NCI-H446 (cell line): ENCODE measurements around the gene SPTB.

Experiments used
- DNase-seq, 2 experiments: peaks; one replicate each; lab custom pipeline; 2025; lab: John Stamatoyannopoulos, UW

SPTB gene

GRCh38 chr14:64885559-64885958, 5.9 kb upstream of the SPTB start:
- no peak for DNase-seq

DNA sequence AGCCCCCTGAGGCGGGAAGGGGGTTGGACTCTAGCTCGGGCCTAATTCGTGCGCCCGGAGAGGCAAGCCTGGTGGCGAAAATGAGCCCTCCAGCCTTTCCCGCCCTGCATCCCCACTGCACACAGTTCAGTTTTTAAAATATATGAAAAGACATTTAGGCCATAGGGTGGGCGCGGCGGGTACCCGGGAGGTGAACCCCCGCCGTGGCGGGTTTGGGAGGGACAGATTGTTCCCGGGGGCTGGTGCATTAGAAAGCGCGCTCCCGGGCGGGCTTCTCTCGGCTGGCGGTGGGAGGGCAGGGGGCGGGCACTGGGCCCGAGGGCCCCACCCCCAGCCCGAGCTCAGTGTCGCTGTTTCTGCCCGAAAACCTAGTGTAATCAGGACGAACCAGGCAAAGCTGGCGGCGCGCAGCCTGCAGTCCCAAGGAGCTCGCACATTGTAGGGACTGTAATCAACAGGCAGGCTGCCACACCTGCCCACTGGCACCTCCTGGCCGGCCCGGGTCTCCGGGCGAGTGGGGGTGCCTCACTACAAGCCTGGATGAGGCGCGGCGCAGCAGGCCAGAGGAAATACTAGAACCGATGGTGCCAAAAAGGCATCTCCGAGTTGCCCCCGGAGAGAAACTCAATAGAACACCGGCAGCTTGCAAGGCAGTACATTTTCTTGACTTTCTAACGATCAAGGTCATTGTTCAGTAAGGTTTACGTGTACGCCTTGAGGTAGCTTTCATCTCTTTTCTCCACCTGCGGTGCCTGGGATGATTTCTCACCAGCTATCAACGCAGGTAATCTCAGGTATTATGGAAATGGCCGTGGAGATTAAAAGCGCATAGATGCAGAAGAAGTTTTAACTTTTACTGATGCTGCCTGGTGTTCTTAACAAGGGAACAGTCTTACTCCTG, 764 bp upstream of the SPTB start:
- peak; percentile 20 to 60 for DNase-seq

DNA sequence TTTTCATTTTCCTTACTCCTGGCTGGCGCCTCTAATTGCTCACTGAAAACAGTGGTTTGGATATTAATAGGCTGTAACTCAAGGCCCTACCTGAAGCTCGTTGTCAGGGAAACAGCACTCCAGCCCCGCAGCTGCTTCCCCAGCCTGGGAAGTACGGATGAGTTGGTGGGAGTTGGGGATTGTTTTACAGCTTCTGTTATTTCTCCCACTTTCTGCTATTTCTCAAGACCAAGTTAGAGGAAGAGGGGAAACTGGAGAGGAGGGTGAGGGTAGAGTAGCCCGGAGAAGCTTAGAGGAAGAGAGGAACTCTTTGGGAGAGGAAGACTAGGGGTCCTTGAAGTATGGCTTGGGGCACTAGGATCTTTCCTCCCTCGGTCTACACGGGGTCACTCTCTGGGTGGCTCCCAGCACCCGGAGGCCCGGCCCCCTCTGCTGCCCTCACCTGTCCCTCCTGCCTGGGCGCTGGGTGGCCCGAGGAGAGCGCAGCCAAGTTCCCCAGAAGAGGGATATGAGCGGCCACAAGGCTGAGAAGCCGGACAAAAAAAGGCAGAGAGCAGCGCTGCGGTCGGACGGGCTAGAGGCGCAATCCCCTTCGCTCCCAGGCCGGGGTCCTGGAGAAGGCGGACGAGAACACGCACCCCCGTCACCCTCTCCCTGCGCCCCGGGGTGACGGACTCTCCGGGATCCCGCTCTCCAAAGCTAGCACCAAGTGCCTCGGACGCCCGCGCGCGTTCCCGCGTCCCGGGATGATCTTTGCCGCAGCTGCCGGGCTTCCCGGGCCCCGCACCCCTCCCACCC, 671 bp downstream of the SPTB start:
- no peak for DNase-seq

DNA sequence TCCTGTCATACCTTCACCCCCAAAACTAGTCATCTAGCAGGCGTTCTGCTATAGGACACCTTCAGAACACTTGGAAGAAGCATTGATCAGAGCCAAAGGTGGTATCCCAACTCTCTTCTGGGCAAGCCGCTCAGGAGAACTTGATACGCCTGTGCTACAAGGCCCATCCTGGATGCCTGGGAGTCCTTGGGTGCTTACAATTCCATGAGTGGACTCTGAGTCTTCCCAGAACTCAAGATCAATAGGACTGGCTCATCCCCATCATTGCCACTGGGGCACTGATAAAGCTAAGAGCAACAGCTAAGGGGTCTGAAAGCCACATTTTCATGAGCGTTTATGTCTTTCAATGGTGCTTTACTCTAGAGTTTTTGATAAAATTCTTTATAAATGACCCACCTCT, 1.9 kb downstream of the SPTB start:
- DNase-seq = no peak

DNA sequence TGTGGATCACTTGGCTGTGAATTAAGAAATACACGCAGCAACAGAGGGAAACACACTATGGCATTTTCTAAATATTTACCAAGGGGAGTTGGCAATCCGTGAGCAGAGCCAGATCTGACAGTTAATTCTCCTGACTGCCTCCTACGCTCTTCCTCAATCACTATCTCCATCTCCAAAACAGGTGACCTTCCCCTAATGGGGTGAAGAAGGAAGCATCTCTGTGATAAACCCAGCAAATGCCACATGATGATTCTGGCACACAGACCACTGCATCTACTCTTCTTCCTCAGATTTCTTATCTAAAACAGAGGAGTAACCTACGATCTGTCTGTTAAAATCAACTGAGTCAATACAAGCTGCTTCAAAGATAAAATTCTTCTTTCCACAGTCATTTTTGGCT, 4.4 kb downstream of the SPTB start:
- no peak for DNase-seq

DNA sequence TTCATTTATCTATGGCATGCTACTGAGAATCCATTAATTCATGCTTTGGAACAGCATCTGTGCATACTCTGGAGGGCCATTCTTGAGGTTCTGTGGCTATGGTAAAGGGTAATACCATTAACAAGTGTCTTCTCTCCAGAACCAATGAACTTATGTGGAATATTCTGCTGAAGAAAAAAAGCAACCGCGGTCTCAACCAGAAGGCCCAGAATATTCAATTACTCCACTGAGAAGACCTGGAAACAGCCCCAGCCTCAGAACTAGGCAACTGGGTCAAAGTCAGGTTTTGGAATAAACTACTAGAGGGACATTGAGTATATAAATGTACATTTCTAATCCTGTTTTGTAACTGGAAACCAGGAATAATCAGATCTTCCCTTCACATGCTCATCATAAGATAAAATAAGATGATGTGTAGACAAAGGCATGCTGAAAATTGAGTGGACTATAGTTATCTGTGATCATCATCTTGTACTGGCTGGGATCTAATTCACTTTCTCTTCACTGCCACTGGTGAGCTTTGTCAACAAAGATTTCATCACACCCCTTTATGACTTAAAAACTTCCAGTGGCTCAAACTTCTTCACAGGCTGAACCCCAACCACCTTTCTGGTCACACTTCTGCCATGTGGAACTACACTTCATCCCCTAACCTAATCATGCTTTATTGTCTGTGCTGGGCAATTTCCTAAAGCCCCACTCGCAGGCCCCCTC, 6.0 kb downstream of the SPTB start:
- no peak for DNase-seq

DNA sequence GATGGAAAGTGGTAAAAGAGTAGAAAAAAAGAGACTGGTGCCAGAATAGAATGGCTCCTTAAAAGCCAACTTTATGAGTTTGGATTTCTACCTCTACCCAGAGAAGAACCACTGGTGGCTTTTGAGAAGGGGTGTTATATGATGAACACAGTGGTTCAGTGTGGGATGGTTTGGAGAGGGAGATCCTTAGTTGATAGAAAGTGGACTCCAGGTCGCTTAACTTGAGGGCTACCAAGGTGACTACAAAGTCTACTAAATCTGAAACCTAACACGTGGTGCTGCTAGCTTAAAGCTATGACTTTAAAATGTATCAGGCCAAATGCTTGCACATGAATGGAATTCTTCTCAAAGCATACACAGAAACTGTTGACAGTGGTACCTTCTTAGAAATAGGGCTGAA, 8.4 kb downstream of the SPTB start:
- no peak for DNase-seq

DNA sequence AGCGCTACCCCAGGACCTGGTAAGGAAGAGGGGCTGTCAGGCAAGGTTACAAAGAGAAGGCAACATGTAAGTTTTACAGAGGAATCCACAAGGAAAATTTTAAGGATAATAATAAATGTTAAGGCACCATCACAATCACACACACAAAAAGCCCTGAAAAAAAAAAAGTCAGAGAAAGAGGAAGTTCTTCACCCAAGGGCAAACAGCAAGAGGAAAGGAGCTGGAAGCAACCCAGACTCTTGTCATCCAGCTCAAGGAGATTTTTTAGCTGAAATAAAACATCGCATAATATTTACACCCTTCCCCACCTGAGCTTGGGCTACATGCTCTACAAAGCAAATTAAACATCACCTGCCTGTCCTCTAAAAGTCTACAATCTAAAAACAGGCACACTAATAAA, 9.5 kb downstream of the SPTB start:
- no peak for DNase-seq

GRCh38 chr14:64868841-64869240, 10.9 kb downstream of the SPTB start:
- no peak for DNase-seq

GRCh38 chr14:64868379-64868778, 11.3 kb downstream of the SPTB start:
- no peak for DNase-seq

GRCh38 chr14:64867182-64867581, 12.5 kb downstream of the SPTB start:
- no peak for DNase-seq

DNA sequence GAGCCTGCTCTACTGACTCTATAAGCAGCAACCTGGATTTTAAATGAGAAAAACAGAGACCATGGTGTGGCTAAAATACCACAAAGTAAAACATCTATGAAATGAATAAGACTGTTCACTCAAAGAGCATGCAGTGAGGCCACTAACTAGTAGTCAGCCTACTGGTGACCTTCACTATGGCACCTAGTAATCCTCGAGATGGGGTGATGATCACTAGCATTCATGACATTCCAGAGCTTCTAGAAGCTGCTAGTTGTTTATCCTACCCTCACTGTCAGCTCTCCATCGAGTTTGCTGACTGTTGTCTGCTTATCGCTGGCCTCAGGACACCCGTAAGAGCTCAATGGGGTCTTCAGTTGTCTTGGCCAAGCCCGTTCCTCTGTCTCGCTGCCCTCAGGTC, 13.7 kb downstream of the SPTB start:
- DNase-seq = no peak

DNA sequence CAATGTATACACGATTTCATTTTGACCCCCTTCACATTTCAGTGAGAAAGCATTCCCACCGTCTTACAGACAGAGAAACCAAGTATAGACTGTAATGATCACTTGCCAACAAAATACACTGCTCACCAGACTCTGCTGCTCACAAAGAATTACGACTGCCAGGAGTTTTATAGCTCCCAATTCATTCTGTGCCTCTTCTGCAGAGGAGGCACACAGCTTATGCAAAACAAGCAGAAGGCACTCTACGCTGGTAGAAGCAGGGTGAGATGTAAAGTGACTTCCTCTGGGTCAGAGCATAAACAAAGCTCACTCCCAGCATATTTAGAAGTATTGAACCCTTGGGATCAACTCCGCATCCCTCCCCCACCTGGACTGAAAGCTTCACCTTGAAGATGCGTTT, 14.6 kb downstream of the SPTB start:
- no peak for DNase-seq

GRCh38 chr14:64864258-64864657, 15.4 kb downstream of the SPTB start:
- DNase-seq = no peak

- no peak for DNase-seq
Measured at GRCh38 chr14:64861916-64862315, 17.8 kb downstream of the SPTB start.

DNA sequence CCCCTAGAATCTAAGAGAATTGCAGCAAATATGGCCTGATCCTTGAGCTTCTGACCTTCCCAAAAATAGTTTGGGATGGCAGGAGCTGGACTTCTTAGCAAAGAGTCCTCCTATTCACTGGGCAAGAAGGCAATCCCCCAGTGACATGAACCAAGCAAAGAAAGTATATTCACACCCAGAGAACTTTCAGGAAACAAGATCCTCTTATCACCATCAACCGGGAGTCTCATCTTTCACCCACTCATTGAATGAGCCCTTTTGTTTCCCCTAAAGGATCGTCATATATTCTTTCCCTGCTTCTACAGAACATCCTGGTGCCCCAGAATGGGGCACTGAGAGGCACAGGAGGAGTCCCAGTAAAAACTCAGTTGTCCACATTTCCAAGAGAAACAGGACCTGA, 19.7 kb downstream of the SPTB start:
- DNase-seq = no peak

DNA sequence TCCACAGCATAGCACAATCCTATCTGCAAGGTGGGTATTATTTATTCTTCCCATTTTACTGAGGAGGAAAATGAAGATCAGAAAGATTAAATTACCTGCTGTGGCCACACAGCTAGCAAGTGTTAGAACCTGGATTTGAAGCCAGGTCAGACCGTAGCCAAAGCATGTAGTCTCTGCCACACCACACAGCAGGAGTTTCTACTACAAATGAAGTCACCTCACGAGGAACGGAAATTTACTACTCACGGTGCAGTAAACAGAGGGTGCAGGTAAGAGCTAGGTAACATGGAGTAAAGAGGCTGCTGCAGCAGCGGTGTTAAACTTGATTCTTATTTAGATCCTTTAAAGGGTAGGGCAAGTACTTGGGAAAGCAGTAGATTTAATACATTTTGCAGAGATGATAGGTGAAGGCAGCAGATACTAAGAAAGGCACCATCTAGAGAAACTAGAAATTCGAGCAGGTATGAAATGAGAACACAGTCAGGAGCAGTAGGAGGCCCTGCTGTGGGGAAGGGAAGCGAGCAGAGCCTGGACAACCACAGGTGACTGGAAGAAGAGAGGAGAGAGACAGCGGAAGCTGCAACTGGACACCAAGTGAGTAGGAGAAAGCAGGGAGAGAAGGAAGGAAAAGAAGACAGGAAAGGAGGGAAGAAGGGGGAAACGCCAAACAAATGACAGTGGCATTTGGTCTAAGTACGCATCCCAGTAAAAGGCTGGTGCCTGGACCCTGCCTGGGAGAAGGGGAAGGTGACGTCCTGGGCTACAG, 21.5 kb downstream of the SPTB start:
- no peak for DNase-seq

DNA sequence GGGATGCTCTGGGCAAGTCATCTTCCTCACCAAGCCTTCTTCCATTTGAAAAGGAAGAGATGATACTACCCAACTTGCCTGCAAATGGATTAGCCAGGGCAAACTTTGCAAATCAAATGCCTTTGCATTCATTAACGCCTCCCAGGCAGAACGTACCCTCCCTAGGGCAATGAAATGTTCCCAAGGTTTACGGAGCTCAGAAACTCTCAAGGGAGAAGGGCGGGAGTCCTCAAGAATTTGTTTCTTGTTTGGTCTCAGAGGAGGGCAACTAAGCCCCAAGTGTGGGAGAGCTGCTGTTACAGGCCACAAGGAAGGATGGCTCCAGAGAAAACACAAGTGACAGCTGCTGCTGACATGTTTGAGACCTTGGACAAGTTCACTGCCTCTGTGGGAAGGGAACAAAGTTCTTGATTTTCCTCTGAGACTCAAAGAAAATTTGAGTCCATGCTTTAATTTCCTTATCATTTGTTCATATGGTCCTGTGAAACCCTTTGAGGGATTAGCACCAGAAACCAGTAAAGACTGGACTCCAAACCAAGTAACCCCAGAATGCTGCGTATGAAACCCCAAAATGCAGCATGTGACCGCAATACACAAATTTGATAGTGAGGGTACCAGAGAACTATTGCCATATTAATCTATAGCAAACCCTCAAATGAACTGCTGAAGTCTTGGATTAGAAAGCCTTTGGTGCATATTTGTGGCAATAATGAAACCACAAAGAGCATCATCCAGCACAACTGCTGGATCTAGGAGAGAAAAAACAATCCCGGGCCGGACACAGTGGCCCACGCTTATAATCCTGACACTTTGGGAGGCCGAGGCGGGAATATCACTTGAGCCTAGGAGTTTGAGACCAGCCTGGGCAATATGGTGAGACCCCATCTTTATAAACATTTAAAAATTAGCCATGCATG, 22.9 kb downstream of the SPTB start:
- DNase-seq = no peak

- peak in 1 of 2 experiments; percentile 67 for DNase-seq
Measured at GRCh38 chr14:64855721-64856528, 23.8 kb downstream of the SPTB start.
